Activated naive CD4-positive, alpha-beta T cell treated with anti-CD3 and anti-CD28 coated beads, Interleukin-2, amount 50 U/mL, for 24 hours (primary cell): ENCODE measurements around the gene UBR7.
A peak's percentile ranks its signal among the peaks of the same experiment; 100 is the strongest.

Experiments used
- H3K27ac Mint-ChIP-seq: one replicate; pipeline ENCODE4 v1.8.0; 2021; ENCODE audit warnings: mild to moderate bottlenecking, mixed read lengths
- H3K27me3 Mint-ChIP-seq: one replicate; pipeline ENCODE4 v1.8.0; 2021; ENCODE audit warnings: mixed read lengths
- H3K36me3 Mint-ChIP-seq: one replicate; pipeline ENCODE4 v1.8.0; 2021; ENCODE audit warnings: mixed read lengths
- H3K4me1 Mint-ChIP-seq: one replicate; pipeline ENCODE4 v1.8.0; 2021; ENCODE audit warnings: mixed read lengths
- H3K4me3 Mint-ChIP-seq: one replicate; pipeline ENCODE4 v1.8.0; 2021; ENCODE audit warnings: mild to moderate bottlenecking, mixed read lengths
- H3K9me3 Mint-ChIP-seq: one replicate; pipeline ENCODE4 v1.8.0; 2021; ENCODE audit warnings: mixed read lengths

The UBR7 gene

DNA sequence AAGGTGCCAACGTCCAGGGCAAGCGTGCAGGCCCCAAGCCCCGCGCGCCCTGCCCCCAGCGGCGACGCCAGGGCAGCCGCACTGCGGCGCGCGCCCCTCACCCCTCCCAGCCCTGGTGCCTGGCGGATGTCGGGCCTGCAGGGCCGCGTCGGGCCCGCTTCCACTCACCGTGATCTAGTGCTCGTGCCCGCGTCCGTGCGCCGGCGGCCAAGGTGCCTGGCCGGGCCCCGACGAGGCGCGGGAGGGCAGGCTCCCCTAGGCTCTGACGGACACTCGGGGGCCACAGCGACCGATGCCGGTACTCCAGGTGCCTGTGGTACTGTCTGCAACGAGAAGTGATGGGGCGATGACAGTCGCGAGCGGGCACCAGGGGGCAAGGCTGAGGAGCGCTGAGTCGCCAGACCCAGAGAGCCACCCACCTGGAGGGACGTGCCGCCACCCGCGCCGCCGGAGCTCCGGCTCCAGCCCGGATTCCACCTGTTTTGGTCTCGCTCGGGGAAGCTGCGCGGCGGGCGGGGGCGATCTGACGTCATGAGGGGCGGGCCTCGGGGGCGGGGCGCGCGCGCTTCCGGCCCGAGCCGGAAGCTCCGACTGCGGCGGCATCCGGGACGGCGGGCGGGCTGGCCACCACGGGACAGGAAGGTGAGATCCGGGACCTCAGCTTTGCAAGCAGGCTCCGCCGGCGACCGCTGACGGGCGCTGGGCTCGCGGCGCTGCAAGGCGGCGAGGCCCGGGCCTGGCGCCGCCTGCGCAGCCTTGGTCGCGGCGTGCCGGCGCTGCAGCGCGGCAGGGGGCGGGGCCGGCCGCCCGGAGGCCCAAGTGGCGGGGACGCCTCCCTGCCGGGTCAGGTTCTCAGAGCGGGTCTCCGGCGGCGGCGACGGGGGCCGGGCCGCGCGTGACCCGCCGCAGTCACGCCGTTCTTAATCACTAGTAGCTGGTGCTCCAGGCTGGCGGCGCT lies 22.4 kb upstream of the UBR7 start, which contains the start of the genes LYSET and MOAP1:
LYSET (plus strand) TSS at position 927 of the 958 bp plus-strand sequence. CDS start 89 bp downstream, outside the sequence.
MOAP1 (minus strand) TSS at position 507 of the 958 bp plus-strand sequence. CDS start 655 bp downstream, outside the sequence.
- Mint-ChIP-seq H3K36me3 (peaks cover 2% of the 10 kb centered on the region), H3K27me3 (no peaks in the 10 kb centered on the region), H3K27ac (peak within 1 kb of the TSS; percentile 95), H3K4me1 (peaks cover 53% of the 10 kb centered on the region), H3K9me3 (no peaks in the 10 kb centered on the region), H3K4me3 (peak within 1 kb of the TSS; percentile 94)

DNA sequence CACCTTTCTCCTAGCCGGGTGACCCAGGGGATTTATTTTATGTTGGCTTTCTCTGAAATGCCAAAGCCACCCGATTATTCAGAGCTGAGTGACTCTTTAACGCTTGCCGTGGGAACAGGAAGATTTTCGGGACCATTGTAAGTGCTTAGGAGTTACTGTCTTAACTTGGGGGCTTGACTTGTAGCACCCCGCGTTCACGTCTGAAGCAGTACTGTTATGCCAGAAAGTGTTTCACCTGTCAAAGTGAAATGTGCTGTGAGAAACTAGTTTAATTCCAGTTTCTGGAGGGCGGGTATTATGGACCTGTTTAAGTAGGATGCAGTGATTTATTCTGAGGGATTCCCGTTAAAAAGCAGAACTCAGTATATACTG lies 21.7 kb upstream of the UBR7 start:
- H3K36me3 Mint-ChIP-seq, result peaks cover 2% of the 10 kb centered on the region
- H3K4me3 Mint-ChIP-seq, result peak overlapping the region; percentile 94
- H3K27ac Mint-ChIP-seq, result peak overlapping the region; percentile 95
- H3K27me3 Mint-ChIP-seq, result no peaks in the 10 kb centered on the region
- H3K9me3 Mint-ChIP-seq, result no peaks in the 10 kb centered on the region
- peaks cover 57% of the 10 kb centered on the region for H3K4me1 Mint-ChIP-seq

DNA sequence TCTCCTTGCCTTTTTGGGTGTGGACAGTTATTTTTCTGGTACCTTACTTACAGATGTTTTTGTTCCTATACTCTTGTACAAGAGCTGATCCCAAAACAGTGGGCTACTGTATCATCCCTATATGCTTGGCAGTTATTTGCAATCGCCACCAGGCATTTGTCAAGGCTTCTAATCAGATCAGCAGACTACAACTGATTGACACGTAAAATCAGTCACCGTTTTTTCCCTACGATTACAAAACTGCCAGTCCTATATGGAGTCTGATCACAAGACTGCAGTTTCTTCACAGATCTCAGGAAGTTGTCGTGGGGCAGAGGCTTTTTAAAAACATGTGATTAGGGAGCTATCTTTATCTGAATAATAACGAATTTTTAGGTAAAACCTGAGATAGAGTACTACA lies 20.6 kb upstream of the UBR7 start:
- peaks cover 4% of the 10 kb centered on the region for H3K36me3 Mint-ChIP-seq
- H3K4me3 Mint-ChIP-seq, result peak overlapping the region; percentile 94
- H3K9me3 Mint-ChIP-seq, result no peaks in the 10 kb centered on the region
- peak overlapping the region; percentile 37 for H3K27ac Mint-ChIP-seq
- peaks cover 57% of the 10 kb centered on the region for H3K4me1 Mint-ChIP-seq
- H3K27me3 Mint-ChIP-seq, result no peaks in the 10 kb centered on the region

DNA sequence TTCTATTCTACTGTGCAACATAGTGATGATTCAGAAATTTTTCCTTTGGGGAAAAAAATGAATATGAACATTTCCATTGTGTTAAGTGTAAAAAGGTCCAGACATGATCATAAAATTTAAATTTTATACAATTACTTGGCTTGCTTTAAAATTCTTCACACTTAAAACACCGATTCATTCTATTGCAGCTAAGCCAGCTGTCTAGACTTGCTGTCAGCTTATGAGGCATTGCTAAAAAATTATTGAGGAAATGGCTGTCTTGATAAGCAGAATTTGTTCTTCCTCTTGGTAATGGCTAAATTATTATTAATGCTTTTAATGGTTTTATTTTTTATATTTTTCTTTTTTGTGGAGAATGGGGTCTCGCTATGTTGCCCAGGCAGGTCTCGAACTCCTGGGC lies 20.1 kb upstream of the UBR7 start:
- Mint-ChIP-seq H3K27me3 (no peaks in the 10 kb centered on the region), H3K9me3 (no peaks in the 10 kb centered on the region), H3K36me3 (peaks cover 4% of the 10 kb centered on the region), H3K27ac (peak overlapping the region; percentile 37), H3K4me1 (peaks cover 54% of the 10 kb centered on the region), H3K4me3 (peak overlapping the region; percentile 94)

GRCh38 chr14:93195316-93195999 lies 11.6 kb upstream of the UBR7 start:
- Mint-ChIP-seq H3K4me3 (no peak overlapping the region), H3K4me1 (peaks cover 3% of the 10 kb centered on the region), H3K27me3 (no peaks in the 10 kb centered on the region)

DNA sequence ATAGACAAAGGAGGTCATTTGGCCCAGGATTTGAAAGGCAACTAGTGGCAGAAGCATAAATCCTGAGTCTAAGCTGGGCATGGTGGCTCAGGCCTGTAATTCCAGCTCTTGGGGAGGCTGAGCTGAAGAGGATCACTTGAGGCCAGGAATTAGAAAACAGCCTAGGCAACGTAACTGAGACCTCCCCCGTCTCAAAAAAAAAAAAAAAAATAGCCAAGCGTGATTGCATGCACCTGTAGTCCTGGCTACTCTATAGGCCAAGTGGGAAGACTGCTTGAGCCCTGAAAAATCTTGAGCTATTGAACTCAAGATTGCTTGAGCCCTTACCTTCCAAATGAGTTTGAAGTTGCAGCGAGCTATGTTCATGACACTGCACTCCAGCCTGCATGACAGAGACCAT lies 8.0 kb upstream of the UBR7 start:
- Mint-ChIP-seq H3K4me3 (no peak overlapping the region), H3K27ac (no peak overlapping the region), H3K4me1 (peaks cover 7% of the 10 kb centered on the region), H3K27me3 (no peaks in the 10 kb centered on the region), H3K36me3 (peaks cover 2% of the 10 kb centered on the region), H3K9me3 (no peaks in the 10 kb centered on the region)

More at GRCh38 chr14:93195316-93195999, 11.6 kb upstream of the UBR7 start:
- H3K36me3 Mint-ChIP-seq, result peaks cover 4% of the 10 kb centered on the region
- H3K27ac Mint-ChIP-seq, result no peak overlapping the region
- no peaks in the 10 kb centered on the region for H3K9me3 Mint-ChIP-seq

DNA sequence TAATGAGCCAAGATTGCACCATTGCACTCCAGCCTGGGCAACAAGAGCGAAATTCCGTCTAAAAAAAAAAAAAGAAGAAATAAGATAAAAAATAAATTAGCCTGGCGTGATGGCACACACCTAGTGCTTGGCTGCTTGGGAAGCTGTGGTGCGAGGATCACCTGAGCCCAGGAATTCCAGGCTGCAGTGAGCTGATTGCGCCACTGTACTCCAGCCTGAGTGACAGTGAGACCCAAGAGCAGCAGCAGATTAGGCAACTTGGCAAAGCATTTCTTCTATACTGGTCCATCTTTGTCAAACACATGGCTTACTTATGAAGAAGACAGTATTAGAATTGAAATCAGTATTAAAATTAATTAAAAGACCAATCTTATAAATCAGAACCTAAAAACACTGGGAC lies 6.5 kb upstream of the UBR7 start:
- Mint-ChIP-seq H3K4me3 (no peak overlapping the region), H3K9me3 (no peaks in the 10 kb centered on the region), H3K27me3 (no peaks in the 10 kb centered on the region), H3K36me3 (peaks cover 4% of the 10 kb centered on the region), H3K27ac (no peak overlapping the region), H3K4me1 (peaks cover 19% of the 10 kb centered on the region)

GRCh38 chr14:93201155-93201704 lies 5.8 kb upstream of the UBR7 start:
- Mint-ChIP-seq H3K27ac (no peak overlapping the region), H3K4me1 (peaks cover 26% of the 10 kb centered on the region), H3K9me3 (no peaks in the 10 kb centered on the region), H3K27me3 (no peaks in the 10 kb centered on the region), H3K36me3 (peaks cover 4% of the 10 kb centered on the region), H3K4me3 (no peak overlapping the region)

DNA sequence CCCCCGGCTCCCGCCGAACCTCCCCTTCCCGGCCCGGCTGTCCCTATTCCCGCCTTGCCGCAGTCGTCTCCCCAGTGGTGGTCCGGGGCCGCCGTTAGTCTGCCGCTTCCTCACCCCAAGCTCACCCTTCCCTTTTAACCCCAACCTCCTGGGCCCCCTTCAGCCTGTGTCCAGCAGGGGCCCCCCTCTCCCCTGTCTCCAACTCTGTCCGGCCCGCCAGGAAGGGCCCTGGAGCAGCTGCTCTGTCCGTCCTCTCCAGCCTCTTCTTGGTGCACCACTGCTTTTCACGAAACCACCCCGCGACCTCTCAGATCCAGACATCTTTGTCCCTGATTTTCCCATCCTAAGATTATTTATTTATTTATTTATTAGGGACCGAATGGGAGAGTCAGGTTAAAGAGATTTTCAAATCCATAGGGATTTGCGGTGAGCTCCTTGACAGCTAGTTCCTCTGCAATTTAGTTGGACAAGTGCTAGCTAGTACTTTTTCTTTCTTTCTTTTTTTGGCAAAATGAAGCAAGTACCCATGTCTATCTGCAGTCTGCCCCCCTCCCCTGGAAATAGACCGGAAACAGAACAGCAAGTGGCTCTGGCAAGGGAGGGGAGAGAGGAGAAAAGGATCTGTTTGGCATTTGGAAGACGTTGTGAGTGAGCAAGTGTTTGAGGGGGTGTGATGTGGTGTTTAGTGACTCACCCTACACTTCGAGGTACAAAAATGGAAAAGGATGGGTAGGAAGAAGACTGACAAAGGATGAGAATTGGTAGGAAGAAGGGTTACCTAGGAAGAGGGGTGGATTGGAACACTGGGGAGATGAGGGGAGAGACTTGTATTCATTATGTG lies 632 bp downstream of the UBR7 start:
- Mint-ChIP-seq H3K4me1 (peaks cover 55% of the 10 kb centered on the region), H3K9me3 (no peaks in the 10 kb centered on the region), H3K4me3 (peak overlapping the region; percentile 99), H3K27ac (peak overlapping the region; percentile 96), H3K36me3 (peaks cover 6% of the 10 kb centered on the region), H3K27me3 (no peaks in the 10 kb centered on the region)

DNA sequence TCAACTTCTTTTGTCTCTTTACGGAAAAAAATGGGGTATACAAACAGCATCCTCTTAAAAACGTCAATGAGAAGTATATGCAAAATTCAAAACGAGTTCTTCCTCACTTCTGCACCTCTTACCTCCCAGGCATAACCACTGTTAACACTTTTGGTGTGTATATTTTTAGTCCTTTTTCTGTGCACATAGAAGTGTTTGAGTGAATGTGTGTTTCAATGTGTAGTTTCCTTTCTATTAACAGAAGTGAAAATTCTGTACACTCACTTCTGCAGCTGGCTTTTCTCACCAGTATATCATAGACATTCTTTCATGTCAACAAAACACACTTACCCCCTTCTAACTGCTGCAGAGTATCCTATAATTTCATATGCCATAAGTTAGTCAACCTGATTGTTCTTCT lies 5.4 kb downstream of the UBR7 start:
- Mint-ChIP-seq H3K27me3 (no peaks in the 10 kb centered on the region), H3K4me3 (no peak overlapping the region), H3K9me3 (no peaks in the 10 kb centered on the region), H3K4me1 (peaks cover 26% of the 10 kb centered on the region), H3K36me3 (peaks cover 8% of the 10 kb centered on the region), H3K27ac (no peak overlapping the region)

DNA sequence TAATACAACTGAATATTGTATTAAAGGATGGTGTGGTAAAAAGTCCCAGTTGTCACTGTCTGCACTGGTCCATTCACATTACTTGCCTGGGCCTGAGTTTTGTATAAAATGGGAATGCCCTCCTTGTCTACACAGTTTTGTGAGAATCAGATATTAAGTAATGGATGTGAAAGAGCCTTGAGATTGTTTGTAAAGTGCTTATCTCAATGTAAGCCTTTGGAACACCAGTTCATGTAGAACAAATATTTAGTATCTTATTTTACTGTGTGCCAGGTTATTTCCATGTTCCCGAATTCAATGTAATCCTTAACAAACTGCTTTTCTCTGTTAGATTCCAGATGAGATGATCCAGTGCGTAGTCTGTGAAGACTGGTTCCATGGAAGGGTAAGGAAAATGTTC lies 7.5 kb downstream of the UBR7 start:
- Mint-ChIP-seq H3K27me3 (no peaks in the 10 kb centered on the region), H3K9me3 (no peaks in the 10 kb centered on the region), H3K4me1 (peaks cover 7% of the 10 kb centered on the region), H3K4me3 (no peak overlapping the region), H3K36me3 (peaks cover 13% of the 10 kb centered on the region), H3K27ac (no peak overlapping the region)

DNA sequence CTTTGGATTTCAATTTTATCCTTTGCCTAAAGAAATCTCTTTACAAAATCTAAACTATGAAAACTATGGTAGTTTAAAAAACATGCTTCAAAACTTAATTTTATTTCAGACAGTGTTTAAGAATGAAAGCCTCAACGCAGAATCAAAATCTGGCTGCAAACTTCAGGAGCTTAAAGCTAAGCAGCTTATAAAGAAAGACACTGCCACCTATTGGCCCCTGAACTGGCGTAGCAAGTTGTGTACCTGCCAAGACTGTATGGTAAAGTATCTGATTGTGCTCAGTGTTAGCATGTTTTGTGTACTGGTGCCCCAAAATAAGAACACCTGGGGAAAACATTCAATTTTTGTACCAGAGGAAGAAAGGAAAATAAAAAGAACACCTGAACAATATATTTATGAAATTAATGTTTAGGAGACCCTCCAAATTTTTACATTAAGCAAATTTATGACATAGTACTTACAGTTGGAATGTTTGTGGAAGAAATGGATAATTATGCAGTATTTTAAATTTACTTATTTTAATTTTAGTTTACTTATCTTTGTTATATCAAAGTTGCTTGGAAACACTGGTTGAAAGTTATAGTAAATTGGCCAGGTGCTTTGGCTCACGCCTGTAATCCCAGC lies 12.2 kb downstream of the UBR7 start:
- Mint-ChIP-seq H3K27me3 (no peaks in the 10 kb centered on the region), H3K36me3 (peaks cover 19% of the 10 kb centered on the region), H3K4me3 (no peak overlapping the region), H3K9me3 (no peaks in the 10 kb centered on the region), H3K27ac (no peak overlapping the region), H3K4me1 (no peaks in the 10 kb centered on the region)

GRCh38 chr14:93220509-93220908 lies 13.5 kb downstream of the UBR7 start:
- no peak overlapping the region for H3K27ac Mint-ChIP-seq
- H3K4me1 Mint-ChIP-seq, result no peaks in the 10 kb centered on the region
- peaks cover 22% of the 10 kb centered on the region for H3K36me3 Mint-ChIP-seq
- no peaks in the 10 kb centered on the region for H3K9me3 Mint-ChIP-seq
- no peaks in the 10 kb centered on the region for H3K27me3 Mint-ChIP-seq
- H3K4me3 Mint-ChIP-seq, result no peak overlapping the region

- Mint-ChIP-seq H3K9me3 (no peaks in the 10 kb centered on the region), H3K27ac (no peak overlapping the region), H3K4me1 (no peaks in the 10 kb centered on the region), H3K27me3 (no peaks in the 10 kb centered on the region), H3K4me3 (no peak overlapping the region), H3K36me3 (peaks cover 30% of the 10 kb centered on the region)
Measured at GRCh38 chr14:93223565-93223964, 16.5 kb downstream of the UBR7 start.

GRCh38 chr14:93228550-93228949 lies 21.5 kb downstream of the UBR7 start:
- no peak overlapping the region for H3K27ac Mint-ChIP-seq
- no peaks in the 10 kb centered on the region for H3K9me3 Mint-ChIP-seq
- H3K27me3 Mint-ChIP-seq, result peaks cover 2% of the 10 kb centered on the region
- no peak overlapping the region for H3K4me3 Mint-ChIP-seq
- H3K4me1 Mint-ChIP-seq, result peaks cover 13% of the 10 kb centered on the region
- peaks cover 22% of the 10 kb centered on the region for H3K36me3 Mint-ChIP-seq
